GM18873 (cell line): ENCODE measurements around the gene COL7A1.
"Not testable (repeated sequence)": the region's sequence is repeated elsewhere in the genome, so short reads cannot be mapped to it uniquely, and the experiment has no call there.

Experiments
- ATAC-seq: cut with Tn5 transposase; IDR thresholded peaks from one replicate; pipeline ENCODE4 v1.9.1; 2021; ENCODE audit warnings: mild to moderate bottlenecking, moderate library complexity, moderate number of reproducible peaks; ENCODE audit not compliant: unreplicated experiment, low FRiP score

The COL7A1 gene

DNA sequence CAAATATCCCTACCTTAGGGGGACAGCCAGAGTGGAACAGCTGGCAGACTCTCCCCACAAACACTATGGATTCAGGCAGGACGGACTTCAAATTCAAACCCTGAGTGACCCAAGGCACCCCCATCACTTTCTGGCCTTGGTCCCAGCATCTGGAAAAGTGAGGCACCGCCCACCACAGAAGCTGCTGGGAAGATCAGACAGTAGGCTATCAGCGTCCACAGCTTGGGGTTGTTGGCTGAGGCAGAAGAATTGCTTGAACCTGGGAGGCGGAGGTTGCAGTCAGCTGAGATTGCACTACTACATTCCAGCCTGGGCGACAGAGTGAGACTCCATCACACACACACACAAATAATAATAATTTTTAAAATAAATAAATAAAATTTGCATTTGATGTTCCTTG lies 47.0 kb downstream of the COL7A1 start:
- no peak for ATAC-seq

DNA sequence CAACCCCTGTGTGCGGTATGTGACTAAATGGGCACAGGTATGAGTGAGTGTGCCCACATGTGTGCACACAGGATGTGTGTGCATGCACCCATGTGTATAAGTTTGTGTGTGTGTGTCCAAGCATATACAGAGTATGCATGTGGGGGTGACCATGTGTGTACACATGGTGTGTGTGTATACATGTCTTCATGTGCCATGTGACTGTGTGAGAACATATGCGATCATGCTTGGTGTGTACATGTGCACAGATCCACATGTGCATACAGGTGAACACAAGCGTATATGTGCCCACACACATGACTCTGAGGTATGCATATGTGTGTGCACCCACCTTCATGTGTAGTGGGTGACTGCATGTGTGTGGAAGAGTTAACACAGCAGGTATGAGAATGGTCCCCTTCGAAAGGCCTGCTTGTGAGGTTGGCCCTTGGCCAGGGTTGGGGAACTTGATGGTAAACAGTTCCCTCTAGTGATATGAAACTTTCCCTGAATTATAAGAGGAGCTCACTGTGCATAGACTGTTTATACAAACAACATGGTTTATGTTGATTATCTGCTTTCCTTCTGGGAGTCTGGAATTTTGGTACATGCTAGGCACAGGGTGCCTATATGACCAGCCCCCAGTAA lies 48.8 kb downstream of the COL7A1 start:
- ATAC-seq = no peak

DNA sequence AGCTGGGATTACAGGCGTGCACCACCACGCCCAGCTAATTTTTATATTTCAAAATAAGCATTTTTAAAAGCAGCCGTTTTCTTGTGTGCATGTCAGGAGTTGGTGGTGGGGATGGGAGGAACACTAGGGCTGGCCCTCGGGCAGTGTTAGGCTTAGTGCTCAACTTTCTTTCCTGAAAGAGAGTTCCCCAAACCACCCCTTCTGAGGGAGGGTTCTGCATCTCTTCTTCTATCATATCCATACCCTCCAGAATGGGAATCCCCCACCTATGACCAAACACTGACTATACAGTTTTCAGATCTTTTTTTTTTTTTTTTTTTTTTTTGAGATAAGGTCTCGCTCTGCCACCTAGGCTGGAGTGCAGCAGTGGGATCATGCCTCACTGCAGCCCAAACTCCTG lies 51.0 kb downstream of the COL7A1 start:
- no peak for ATAC-seq

DNA sequence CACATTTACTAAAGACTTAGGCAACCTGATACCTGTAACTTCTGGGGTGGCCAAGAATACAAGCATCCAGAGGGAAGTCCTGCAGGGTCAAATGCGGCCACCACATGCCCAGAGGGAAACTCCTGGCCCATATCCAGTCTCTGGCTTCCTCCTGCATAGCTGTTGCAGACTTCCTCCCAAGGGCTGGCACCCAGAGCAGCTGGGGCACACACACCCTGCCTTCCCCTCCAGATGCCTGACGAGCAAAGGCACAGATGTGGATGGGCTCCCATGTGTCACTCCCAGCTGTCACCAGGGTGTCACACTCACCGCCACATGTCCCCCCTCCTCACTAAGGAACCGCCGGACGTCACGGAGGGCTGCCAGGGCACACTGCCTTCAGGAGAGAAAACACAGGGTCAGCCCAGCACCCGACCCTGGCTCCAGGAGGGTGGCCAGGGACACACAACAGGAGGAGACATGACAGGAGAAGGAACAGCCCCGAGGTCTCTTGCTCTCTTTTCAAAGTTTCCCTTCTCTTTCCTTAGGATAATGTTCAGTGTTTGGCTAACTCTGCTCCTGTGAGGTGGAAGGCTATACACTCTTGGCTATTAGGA lies 51.8 kb downstream of the COL7A1 start:
- no peak for ATAC-seq

DNA sequence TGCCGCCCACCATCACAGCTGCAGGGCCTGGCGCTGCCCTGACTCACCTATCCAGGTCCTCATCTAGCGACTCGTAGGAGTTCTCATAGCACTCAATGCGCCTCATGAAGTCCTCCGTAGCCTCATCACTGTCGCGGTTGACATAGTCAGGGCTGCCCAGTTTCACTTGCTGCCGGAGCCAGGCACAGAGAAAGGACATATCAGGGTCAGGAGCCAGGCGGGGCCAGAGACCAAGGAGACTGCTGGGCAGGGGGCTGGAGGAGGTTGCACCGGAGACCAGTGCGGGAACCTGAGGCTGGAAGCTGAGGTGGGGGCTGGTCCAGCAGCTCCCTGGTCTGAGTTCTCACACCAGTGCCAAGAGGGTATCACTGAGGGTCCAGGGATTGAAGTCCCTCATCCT lies 56.7 kb downstream of the COL7A1 start:
- no peak for ATAC-seq

DNA sequence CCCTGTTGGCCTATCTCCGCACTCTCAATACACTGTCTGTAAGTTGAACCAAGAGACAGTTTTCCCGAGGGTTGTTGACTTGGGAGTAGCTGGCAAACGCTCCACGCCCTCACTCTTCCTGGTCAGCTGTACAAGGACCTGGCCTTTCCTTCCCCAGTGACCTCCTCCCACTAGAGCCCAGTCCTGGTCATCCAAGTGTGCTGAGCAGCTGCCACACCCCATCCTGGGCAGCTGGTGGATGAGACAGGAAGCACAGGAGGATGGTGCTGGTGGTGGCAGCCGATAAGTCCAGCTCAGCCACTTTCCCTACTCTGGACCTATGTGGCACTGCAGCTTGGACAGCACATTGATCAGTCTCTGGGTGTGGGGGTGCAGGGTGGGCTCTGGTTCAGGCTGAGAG lies 58.3 kb downstream of the COL7A1 start:
- ATAC-seq = no peak

DNA sequence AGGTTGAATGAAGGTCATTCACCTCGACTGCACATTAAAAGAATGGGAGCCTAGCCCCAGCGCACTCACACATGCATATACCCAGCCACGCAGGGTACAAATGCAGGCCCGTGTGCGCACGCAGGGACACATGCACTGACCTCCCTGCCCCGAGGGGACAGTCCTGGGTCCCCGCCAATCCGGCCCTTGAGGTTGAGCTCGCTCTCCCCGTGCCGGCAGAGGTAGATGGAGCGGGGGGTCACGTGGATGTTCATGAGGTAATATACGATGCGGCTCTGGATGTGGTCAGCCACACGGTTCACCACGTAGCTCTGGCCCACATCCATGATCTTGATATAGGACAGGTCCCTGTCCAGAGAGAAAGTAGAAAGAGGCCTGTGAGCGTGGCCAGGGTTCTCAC lies 59.0 kb downstream of the COL7A1 start:
- ATAC-seq = no peak

DNA sequence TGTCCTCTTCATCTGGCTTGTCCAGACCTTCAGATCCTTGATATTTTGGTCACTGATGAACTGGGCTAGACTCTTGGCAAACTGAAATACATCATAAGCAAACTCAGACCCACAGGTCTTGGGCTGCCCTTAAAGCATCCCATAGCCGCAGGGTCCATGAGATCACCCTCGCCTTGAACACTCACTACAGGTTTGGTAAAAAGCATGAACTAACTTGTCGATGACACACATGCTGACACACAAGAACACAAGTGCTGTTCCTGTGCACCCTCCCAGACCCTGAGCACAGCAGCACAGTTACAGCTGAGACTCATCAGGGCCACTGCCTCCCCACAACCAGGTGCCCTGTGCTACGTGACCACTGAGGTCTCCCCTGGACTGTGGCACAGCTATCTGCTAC lies 59.6 kb downstream of the COL7A1 start:
- no peak for ATAC-seq

DNA sequence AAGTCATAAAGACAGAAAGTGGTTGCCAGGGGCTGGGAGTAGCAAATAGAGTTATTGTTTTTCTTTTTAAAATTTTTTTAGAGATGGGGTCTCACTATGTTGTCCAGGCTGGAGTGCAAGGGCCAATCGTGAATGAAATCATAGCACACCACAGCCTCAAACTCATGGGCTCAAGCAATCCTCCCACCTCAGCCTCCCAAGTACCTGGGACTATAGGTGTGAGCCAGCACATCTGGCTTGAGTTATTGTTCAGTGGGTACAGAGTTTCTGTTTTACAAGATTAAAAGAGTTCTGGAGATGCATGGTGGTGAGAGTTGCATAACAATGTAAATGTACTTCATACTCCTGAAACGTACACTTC lies 62.2 kb downstream of the COL7A1 start:
- ATAC-seq = no peak

DNA sequence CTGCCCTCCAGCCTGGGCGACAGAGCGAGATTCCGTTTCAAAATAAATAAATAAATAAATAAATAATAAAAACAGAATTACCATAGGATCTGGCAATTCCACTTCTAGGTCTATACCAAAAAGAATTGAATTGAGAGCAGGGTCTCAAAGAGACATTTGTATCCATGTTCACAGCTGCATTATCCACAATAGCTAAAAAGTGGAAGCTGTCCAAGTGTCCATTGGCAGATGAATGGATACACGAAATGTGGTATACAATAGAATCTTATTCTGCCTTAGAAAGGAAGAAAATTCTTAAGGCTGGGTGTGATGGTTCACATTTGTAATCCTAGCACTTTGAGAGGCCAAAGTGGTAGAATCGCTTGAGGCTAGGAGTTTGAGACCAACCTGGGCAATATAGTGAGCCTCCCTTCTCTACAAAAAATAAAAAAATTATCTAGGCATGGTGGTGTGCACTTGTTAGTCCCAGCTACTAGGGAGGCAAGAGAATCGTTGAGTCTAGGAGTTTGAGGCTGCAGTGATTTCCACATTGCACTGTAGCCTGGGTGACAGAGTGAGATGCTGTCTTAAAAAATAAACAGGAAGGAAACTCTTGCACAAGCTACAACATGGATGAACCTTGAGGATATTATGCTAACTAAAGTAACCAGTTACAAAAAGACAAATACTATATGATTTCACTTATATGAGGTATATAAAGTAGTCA lies 62.7 kb downstream of the COL7A1 start:
- ATAC-seq = no peak

DNA sequence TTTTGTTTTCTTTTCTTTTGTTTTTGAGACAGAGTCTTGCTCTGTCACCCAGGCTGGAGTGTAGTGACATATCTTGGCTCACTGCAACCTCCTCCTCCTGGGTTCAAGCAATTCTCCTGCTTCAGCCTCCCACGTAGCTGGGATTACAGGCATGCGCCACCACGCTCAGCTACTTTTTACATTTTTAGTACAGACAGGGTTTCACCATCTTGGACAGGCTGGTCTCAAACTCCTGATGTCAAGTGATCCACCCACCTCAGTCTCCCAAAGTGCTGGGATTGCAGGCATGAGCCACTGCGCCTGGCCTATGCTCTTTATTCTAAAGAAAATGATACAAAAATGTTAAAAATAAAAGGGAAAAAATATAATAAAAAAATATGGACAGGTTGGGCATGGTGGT lies 64.4 kb downstream of the COL7A1 start:
- not testable (repeated sequence) for ATAC-seq

DNA sequence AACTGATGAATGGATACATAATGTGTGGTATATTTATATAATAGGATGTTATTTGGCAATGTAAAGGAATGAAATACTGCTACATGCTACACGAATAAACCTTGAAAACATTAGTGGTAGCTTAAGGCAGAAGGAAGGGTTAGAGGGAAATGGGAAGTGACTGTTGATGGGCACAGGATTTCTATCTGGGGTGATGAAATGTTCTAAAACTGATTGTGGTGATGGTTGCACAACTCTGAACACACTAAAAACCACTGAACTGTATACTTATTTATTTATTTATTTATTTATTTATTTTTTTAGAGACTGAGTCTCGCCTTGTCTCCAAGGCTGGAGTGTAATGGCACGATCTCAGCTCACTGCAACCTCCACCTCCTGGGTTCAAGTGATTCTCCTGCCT lies 66.4 kb downstream of the COL7A1 start:
- no peak for ATAC-seq

DNA sequence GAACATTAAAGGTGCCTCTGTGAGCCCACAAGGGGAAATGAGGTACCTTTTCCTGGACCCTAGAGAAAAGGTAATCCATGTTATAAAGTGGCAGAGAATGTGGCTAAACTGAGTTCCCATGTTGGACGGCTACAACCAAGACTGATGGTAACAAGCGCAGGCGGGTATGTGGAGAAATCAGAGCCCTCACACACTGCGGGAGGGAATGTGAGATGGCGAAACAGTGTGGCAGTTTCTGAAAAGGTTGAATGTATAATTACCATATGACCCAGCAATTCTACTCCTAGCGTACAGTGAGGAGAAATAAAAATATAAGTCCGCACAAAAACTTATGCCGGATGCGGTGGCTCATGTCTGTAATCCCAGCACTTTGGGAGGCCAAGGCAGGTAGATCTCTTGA lies 67.1 kb downstream of the COL7A1 start:
- no peak for ATAC-seq

DNA sequence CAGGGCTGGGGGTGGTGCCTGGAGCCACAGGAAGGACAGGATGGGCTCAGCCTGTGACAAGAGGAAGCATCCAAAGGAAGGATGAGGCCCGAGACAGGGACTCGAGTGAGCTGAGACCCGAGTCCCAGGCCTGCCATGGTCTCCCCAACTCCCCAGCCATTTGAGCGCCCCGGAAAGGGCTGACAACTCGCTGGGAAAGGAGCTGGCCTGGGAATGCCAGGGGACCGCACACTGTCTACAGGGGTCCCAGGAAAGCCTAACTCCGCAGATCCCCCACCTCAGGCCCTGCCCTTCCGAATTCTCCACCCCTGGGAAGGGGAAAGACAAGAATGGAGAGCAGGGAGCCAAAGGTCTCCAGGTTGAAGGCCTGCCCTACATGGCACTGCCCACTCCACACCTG lies 70.2 kb downstream of the COL7A1 start:
- ATAC-seq = no peak

DNA sequence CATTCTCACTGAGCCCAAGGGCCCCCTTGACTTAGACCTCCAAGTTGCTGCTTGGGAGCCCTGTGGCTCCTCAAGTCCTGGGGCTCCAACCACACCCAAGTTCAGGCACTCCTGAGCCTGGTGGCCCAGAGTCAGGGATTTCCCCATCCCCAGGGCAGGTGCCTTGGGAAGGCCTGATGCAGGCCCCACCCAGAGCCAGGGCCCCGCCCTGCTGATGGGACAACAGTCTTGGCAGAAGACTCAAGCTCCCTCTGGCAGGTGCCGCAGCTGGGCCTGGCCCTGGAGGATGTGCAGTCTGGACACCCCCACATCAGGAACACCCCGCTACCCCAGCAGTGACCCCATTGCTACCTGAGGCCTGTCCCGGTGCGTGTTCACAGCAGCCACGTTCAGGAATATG lies 73.5 kb downstream of the COL7A1 start:
- no peak for ATAC-seq

DNA sequence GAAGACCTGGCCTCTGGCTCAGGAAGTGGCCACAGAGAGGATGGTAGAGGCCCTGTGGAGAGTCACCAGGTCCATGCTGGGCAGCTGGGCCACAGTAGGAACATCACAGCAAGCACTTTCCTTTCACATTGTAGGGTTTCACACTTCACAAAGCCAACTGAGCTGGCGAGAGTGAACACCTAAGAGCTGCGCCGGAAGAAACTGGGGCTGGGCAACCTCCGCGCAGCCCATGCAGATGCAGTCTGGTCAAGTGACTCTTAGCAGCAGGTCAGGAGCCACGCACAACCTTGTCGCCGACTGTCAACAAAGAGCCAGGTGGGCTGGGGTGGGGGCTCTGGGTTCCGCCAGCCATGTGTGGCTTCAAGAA lies 75.9 kb downstream of the COL7A1 start:
- ATAC-seq = no peak

DNA sequence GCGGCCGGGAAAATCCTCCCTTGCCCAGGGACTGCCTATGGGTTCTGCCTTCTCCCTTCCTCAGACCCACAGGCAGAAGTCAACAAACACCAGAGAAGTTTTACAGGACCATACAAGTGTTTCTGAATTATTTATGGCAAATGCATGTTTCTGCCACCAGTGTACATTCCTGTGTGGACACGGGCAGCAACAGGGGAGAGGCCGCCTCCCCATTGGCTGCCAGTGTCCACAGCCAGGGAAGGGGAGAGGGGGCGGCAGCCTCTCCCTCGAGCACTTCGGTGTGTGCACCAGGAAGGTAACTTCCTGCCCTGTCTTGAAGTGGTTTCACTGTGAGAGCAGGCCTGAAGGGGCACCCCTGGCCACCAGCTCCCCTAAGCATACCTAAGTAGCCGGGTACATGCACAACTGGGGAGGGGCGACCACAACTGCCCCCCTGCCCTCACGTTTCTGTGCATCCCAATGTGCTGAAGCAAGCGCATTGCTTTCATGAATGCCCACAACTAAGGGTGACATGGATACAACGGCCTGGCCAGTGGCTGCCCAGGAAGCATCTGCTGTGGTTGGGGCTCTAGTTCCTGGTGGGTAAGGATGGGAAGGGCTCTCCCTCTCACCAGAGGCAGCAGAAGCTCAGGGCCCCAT lies 76.4 kb downstream of the COL7A1 start:
- no peak for ATAC-seq

DNA sequence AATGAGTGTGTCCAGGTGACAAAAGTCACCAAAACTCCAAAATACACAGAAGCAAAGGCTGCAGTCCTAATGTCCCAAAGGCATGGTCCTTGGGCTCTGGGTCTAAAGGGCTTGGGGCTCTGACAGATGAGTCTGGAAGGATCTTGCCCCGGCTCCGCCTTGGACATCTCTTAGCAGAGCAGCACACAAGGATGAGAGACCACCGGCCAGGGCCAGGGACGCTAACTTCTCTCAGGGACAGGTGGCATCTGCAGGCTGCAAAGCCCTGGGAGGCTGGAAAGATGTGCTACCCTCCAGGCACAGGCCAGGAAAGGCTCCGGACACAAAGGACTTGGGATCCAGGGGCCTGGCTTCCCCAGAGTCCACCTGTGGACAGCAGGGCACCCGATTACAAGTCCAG lies 77.1 kb downstream of the COL7A1 start:
- ATAC-seq = no peak

DNA sequence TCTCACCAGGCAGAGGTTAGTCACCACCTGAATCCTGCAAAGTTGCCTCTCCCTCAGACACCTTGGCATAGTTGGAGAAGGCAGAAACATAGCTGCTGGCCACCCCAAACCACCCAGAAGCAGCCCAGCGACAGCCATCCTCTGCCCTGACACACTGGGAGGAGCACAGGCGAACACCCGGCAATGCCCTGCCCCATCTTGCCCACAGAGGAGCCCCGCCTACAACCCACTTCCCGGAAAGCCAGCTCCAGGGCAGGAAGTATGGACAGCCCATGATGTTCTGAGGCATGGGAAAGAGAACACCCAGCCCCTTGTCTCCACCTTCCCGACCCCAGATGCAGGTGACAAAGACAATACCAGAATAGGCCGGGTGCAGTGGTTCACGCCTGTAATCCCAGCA lies 78.6 kb downstream of the COL7A1 start:
- no peak for ATAC-seq

DNA sequence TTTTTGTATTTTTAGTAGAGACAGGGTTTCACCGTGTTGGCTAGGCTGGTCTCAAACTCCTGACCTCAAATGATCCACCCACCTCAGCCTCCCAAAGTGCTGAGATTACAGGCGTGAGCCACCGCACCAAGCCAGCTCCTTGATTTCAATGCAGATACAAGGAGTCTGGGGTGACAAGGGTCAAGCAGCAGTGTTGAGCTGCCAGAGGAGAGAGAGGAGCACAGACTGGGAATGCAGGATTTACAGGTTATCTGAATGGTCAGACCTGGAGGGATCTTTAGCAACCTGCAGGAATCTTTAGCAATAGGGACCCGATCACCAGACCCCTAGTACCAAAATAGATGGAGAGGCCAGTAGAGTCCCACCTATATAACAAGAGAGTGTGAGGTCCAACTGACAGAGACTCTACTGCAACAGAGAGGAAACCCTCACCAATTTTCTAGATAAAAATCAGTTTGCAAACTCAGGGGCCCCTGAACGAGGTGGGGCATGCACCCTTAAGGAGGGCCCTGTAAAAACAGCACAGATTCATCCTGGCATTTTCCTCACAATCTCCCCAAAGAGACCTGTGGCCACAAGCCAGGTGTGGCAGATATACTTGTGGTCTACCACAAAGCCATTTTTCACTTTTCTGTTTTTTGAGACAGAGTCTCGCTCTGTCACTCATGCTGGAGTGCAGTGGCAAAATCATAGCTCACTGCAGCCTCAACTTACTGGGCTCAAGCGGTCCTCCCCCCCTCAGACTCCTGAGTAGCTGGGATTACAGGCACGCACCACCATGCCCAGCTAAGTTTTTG lies 80.5 kb downstream of the COL7A1 start:
- ATAC-seq = no peak
